ENCODE measurements around the gene PRPF19. TPM values are rescaled to one million over a fixed set of nuclear protein-coding genes. Genes with fewer than 3 reads are reported as not detected.
A peak's percentile ranks its signal among the peaks of the same experiment; 100 is the strongest.

PRPF19 gene
- total and polyA plus RNA-seq, 2 of the 13 experiments (the other 11 are each of a cell fraction or from before 2014, with no cell fraction given), result 27.4 to 91.1 TPM

DNA sequence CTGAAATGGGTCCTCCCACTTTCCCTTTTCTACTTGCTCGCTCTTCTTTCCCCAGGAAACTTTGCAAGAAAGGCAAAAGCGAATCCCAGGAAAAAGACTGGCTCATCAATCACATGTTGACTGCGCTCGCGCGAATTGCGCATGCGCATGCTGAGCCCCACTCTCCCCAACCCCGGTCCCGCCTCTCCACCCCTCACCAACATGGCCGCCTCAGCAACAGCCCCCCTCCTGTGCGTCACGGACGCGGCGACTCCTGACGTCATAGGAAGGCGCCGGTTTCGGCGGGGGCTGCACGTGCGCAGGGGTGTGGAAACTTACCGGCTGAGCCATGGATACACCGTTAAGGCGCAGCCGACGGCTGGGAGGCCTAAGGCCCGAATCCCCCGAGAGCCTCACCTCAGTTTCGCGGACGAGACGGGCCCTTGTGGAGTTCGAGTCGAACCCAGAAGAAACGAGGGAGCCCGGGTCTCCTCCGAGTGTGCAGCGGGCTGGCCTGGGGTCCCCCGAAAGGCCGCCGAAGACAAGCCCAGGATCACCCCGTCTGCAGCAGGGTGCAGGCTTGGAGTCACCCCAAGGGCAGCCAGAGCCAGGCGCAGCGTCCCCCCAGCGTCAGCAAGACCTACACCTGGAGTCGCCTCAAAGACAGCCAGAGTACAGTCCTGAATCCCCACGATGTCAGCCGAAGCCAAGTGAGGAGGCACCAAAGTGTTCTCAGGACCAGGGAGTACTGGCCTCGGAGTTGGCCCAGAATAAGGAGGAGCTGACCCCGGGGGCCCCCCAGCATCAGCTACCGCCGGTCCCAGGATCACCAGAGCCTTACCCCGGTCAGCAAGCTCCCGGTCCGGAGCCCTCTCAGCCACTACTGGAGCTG is 64.4 kb downstream of the PRPF19 start, which contains the start of gene CCDC86 (continued):
- TF ChIP-seq, protein P1, sequence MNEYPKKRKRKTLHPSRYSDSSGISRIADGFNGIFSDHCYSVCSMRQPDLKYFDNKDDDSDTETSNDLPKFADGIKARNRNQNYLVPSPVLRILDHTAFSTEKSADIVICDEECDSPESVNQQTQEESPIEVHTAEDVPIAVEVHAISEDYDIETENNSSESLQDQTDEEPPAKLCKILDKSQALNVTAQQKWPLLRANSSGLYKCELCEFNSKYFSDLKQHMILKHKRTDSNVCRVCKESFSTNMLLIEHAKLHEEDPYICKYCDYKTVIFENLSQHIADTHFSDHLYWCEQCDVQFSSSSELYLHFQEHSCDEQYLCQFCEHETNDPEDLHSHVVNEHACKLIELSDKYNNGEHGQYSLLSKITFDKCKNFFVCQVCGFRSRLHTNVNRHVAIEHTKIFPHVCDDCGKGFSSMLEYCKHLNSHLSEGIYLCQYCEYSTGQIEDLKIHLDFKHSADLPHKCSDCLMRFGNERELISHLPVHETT (CRISPR knock-in tag; conservative IDR thresholded peaks at IDR 0.05), result peak; percentile 78
- peak; percentile 98 for TF ChIP-seq THAP7 (CRISPR knock-in tag; IDR thresholded peaks at IDR 0.05)
- peak; percentile 100 for TF ChIP-seq HOXA3 (CRISPR knock-in tag; IDR thresholded peaks at IDR 0.05)
- peak; percentile 77; the same call in 1 of the 2 replicates for TF ChIP-seq PLSCR1 (CRISPR knock-in tag; IDR thresholded peaks at IDR 0.05; ENCODE audit: borderline replicate concordance)
- TF ChIP-seq HNF4G (IDR thresholded peaks at IDR 0.05; ENCODE audit: borderline replicate concordance, low read depth, low read length), result no peak
- TF ChIP-seq HNF4G (CRISPR knock-in tag; IDR thresholded peaks at IDR 0.05; ENCODE audit: borderline replicate concordance, low read depth), result no peak
- peak; percentile 97 for TF ChIP-seq GATAD1 (CRISPR knock-in tag; IDR thresholded peaks at IDR 0.05)
- TF ChIP-seq CSRNP1 (CRISPR knock-in tag; IDR thresholded peaks at IDR 0.05), result no peak
- no peak for TF ChIP-seq MYNN (CRISPR knock-in tag; IDR thresholded peaks at IDR 0.05; ENCODE audit: low read depth)
- peak; percentile 27; the same call in 1 of the 2 replicates for TF ChIP-seq TBX3 (IDR thresholded peaks at IDR 0.05; ENCODE audit: borderline replicate concordance)
- TF ChIP-seq ETV5 (CRISPR knock-in tag; IDR thresholded peaks at IDR 0.05; ENCODE audit: borderline replicate concordance), result peak; percentile 71; the same call in 1 of the 2 replicates
- TF ChIP-seq, protein P2, sequence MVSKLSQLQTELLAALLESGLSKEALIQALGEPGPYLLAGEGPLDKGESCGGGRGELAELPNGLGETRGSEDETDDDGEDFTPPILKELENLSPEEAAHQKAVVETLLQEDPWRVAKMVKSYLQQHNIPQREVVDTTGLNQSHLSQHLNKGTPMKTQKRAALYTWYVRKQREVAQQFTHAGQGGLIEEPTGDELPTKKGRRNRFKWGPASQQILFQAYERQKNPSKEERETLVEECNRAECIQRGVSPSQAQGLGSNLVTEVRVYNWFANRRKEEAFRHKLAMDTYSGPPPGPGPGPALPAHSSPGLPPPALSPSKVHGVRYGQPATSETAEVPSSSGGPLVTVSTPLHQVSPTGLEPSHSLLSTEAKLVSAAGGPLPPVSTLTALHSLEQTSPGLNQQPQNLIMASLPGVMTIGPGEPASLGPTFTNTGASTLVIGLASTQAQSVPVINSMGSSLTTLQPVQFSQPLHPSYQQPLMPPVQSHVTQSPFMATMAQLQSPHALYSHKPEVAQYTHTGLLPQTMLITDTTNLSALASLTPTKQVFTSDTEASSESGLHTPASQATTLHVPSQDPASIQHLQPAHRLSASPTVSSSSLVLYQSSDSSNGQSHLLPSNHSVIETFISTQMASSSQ (IDR thresholded peaks at IDR 0.05; ENCODE audit: low read depth), result no peak
- TF ChIP-seq, protein P2 (CRISPR knock-in tag; IDR thresholded peaks at IDR 0.05; ENCODE audit: borderline replicate concordance), result peak; percentile 72; the same call in 1 of the 2 replicates
- peak; percentile 78; the same call in 1 of the 2 replicates for TF ChIP-seq ZNF558 (CRISPR knock-in tag; IDR thresholded peaks at IDR 0.05; ENCODE audit: borderline replicate concordance)
- peak; percentile 84 for TF ChIP-seq ZNF891 (CRISPR knock-in tag; IDR thresholded peaks at IDR 0.05)
- TF ChIP-seq SMYD3 (CRISPR knock-in tag; IDR thresholded peaks at IDR 0.05), result no peak
- TF ChIP-seq BCL3 (CRISPR knock-in tag; IDR thresholded peaks at IDR 0.05), result peak; percentile 48; the same call in 1 of the 2 replicates

Data from HepG2 (cell line).